Measurements from ENCODE around the gene KIAA0930.

GRCh38 chr22:45216133-45217003 lies 24.3 kb downstream of the KIAA0930 start:
- TF ChIP-seq CTCF (IDR thresholded peaks at IDR 0.05): no peak
- no peak for TF ChIP-seq POLR2A (IDR thresholded peaks at IDR 0.05)

All from right lobe of liver (tissue), 4 donors.